Measurements from ENCODE around the gene KPNA2.
"Not testable (repeated sequence)": the region's sequence is repeated elsewhere in the genome, so short reads cannot be mapped to it uniquely, and the experiment has no call there.

Gene KPNA2

GRCh38 chr17:68048996-68049395, 13.5 kb downstream of the KPNA2 start:
- Histone ChIP-seq H3K36me3 (ENCODE audit: insufficient read depth, low read length) (peaks cover 39% of the 10 kb centered on the region), H3K4me1 (ENCODE audit: insufficient read depth, low read length) (no peaks in the 10 kb centered on the region), H3K27ac (ENCODE audit: low read depth, low read length) (no peak overlapping the region)

GRCh38 chr17:68049812-68050437, 14.4 kb downstream of the KPNA2 start:
- H3K9me3 ChIP-seq (ENCODE audit: insufficient read depth, low read depth, low read length); H3K4me1 ChIP-seq (ENCODE audit: insufficient read depth, low read length); H3K9ac ChIP-seq (ENCODE audit: low read depth, low read length); H3K27ac ChIP-seq (ENCODE audit: low read depth, low read length); H3K4me3 ChIP-seq (ENCODE audit: low read length); H3K27me3 ChIP-seq (ENCODE audit: insufficient read depth, low read length): not testable (repeated sequence)
- peaks cover 30% of the 10 kb centered on the region for H3K36me3 ChIP-seq (ENCODE audit: insufficient read depth, low read length)
- whole genome bisulfite sequencing = 71% methylated on average over 4 of the region's 4 CpGs

More at GRCh38 chr17:68048996-68049395, 13.5 kb downstream of the KPNA2 start:
- no peaks in the 10 kb centered on the region for H3K27me3 ChIP-seq (ENCODE audit: insufficient read depth, low read length)
- H3K9ac ChIP-seq (ENCODE audit: low read depth, low read length) = no peak overlapping the region
- no peaks in the 10 kb centered on the region for H3K9me3 ChIP-seq (ENCODE audit: insufficient read depth, low read depth, low read length)
- H3K4me3 ChIP-seq (ENCODE audit: low read length) = no peak overlapping the region
- 92% methylated on average over 2 of the region's 2 CpGs for WGBS

GRCh38 chr17:68051321-68052312, 16.1 kb downstream of the KPNA2 start:
- H3K9me3 ChIP-seq (ENCODE audit: insufficient read depth, low read depth, low read length); H3K27me3 ChIP-seq (ENCODE audit: insufficient read depth, low read length); H3K9ac ChIP-seq (ENCODE audit: low read depth, low read length); H3K4me3 ChIP-seq (ENCODE audit: low read length); H3K27ac ChIP-seq (ENCODE audit: low read depth, low read length); H3K4me1 ChIP-seq (ENCODE audit: insufficient read depth, low read length): not testable (repeated sequence)
- 95% methylated on average over 57 of the region's 57 CpGs for WGBS
- peaks cover 13% of the 10 kb centered on the region for H3K36me3 ChIP-seq (ENCODE audit: insufficient read depth, low read length)

- Histone ChIP-seq H3K27ac (ENCODE audit: low read depth, low read length) (no peak overlapping the region), H3K9ac (ENCODE audit: low read depth, low read length) (no peak overlapping the region), H3K9me3 (ENCODE audit: insufficient read depth, low read depth, low read length) (no peaks in the 10 kb centered on the region), H3K27me3 (ENCODE audit: insufficient read depth, low read length) (no peaks in the 10 kb centered on the region), H3K36me3 (ENCODE audit: insufficient read depth, low read length) (peaks cover 1% of the 10 kb centered on the region), H3K4me1 (ENCODE audit: insufficient read depth, low read length) (no peaks in the 10 kb centered on the region), H3K4me3 (ENCODE audit: low read length) (no peak overlapping the region)
- WGBS = 94% methylated on average over 14 of the region's 14 CpGs
Observed at GRCh38 chr17:68052810-68053209, 17.3 kb downstream of the KPNA2 start.

- Histone ChIP-seq H3K27me3 (ENCODE audit: insufficient read depth, low read length) (no peaks in the 10 kb centered on the region), H3K4me1 (ENCODE audit: insufficient read depth, low read length) (no peaks in the 10 kb centered on the region), H3K9me3 (ENCODE audit: insufficient read depth, low read depth, low read length) (no peaks in the 10 kb centered on the region), H3K36me3 (ENCODE audit: insufficient read depth, low read length) (no peaks in the 10 kb centered on the region), H3K27ac (ENCODE audit: low read depth, low read length) (no peak overlapping the region), H3K4me3 (ENCODE audit: low read length) (no peak overlapping the region), H3K9ac (ENCODE audit: low read depth, low read length) (no peak overlapping the region)
- 88% methylated on average over 9 of the region's 9 CpGs for WGBS
Observed at GRCh38 chr17:68053231-68054013, 17.9 kb downstream of the KPNA2 start.

GRCh38 chr17:68054296-68054900, 18.9 kb downstream of the KPNA2 start:
- H3K27me3 ChIP-seq (ENCODE audit: insufficient read depth, low read length) = no peaks in the 10 kb centered on the region
- H3K4me1 ChIP-seq (ENCODE audit: insufficient read depth, low read length) = no peaks in the 10 kb centered on the region
- no peaks in the 10 kb centered on the region for H3K9me3 ChIP-seq (ENCODE audit: insufficient read depth, low read depth, low read length)
- no peaks in the 10 kb centered on the region for H3K36me3 ChIP-seq (ENCODE audit: insufficient read depth, low read length)
- no peak overlapping the region for H3K9ac ChIP-seq (ENCODE audit: low read depth, low read length)
- no peak overlapping the region for H3K27ac ChIP-seq (ENCODE audit: low read depth, low read length)
- WGBS = 85% methylated on average over 11 of the region's 11 CpGs
- no peak overlapping the region for H3K4me3 ChIP-seq (ENCODE audit: low read length)

GRCh38 chr17:68057531-68057952, 22.0 kb downstream of the KPNA2 start:
- no peak overlapping the region for H3K4me3 ChIP-seq (ENCODE audit: low read length)
- H3K36me3 ChIP-seq (ENCODE audit: insufficient read depth, low read length) = no peaks in the 10 kb centered on the region
- H3K9me3 ChIP-seq (ENCODE audit: insufficient read depth, low read depth, low read length) = no peaks in the 10 kb centered on the region
- H3K27me3 ChIP-seq (ENCODE audit: insufficient read depth, low read length) = no peaks in the 10 kb centered on the region
- 53% methylated on average over 4 of the region's 4 CpGs for WGBS
- no peaks in the 10 kb centered on the region for H3K4me1 ChIP-seq (ENCODE audit: insufficient read depth, low read length)
- H3K27ac ChIP-seq (ENCODE audit: low read depth, low read length) = no peak overlapping the region
- H3K9ac ChIP-seq (ENCODE audit: low read depth, low read length) = no peak overlapping the region

- Histone ChIP-seq H3K27me3 (ENCODE audit: insufficient read depth, low read length) (no peaks in the 10 kb centered on the region), H3K27ac (ENCODE audit: low read depth, low read length) (no peak overlapping the region), H3K4me3 (ENCODE audit: low read length) (no peak overlapping the region), H3K9ac (ENCODE audit: low read depth, low read length) (no peak overlapping the region), H3K4me1 (ENCODE audit: insufficient read depth, low read length) (no peaks in the 10 kb centered on the region), H3K36me3 (ENCODE audit: insufficient read depth, low read length) (no peaks in the 10 kb centered on the region), H3K9me3 (ENCODE audit: insufficient read depth, low read depth, low read length) (no peaks in the 10 kb centered on the region)
- 100% methylated on average over 1 of the region's 2 CpGs for WGBS
Observed at GRCh38 chr17:68060336-68060735, 24.8 kb downstream of the KPNA2 start.

- no peaks in the 10 kb centered on the region for H3K36me3 ChIP-seq (ENCODE audit: insufficient read depth, low read length)
- no peaks in the 10 kb centered on the region for H3K9me3 ChIP-seq (ENCODE audit: insufficient read depth, low read depth, low read length)
- no peak overlapping the region for H3K9ac ChIP-seq (ENCODE audit: low read depth, low read length)
- WGBS = 83% methylated on average over 11 of the region's 11 CpGs
- no peak overlapping the region for H3K4me3 ChIP-seq (ENCODE audit: low read length)
- H3K4me1 ChIP-seq (ENCODE audit: insufficient read depth, low read length) = no peaks in the 10 kb centered on the region
- no peaks in the 10 kb centered on the region for H3K27me3 ChIP-seq (ENCODE audit: insufficient read depth, low read length)
- H3K27ac ChIP-seq (ENCODE audit: low read depth, low read length) = no peak overlapping the region
Observed at GRCh38 chr17:68061512-68062313, 26.2 kb downstream of the KPNA2 start.

GRCh38 chr17:68065366-68065765, 29.8 kb downstream of the KPNA2 start:
- H3K27me3 ChIP-seq (ENCODE audit: insufficient read depth, low read length); H3K9me3 ChIP-seq (ENCODE audit: insufficient read depth, low read depth, low read length); H3K27ac ChIP-seq (ENCODE audit: low read depth, low read length); H3K9ac ChIP-seq (ENCODE audit: low read depth, low read length); H3K4me3 ChIP-seq (ENCODE audit: low read length); H3K4me1 ChIP-seq (ENCODE audit: insufficient read depth, low read length); H3K36me3 ChIP-seq (ENCODE audit: insufficient read depth, low read length): not testable (repeated sequence)
- 80% methylated on average over 7 of the region's 7 CpGs for WGBS
